Osteoblast (primary cell): Measurements from ENCODE around the gene ARFIP1. TPM values are rescaled to one million over a fixed set of nuclear protein-coding genes. Genes with fewer than 3 reads are reported as not detected.

Experiments
- DNase-seq: peaks from one replicate; pipeline ENCODE4 v3.0.0; 2011; ENCODE audit warnings: low spot score, mixed read lengths; ENCODE audit not compliant: insufficient read length; ENCODE audit errors: missing footprints
- H2AFZ ChIP-seq: 2 replicates; pipeline ENCODE4 v1.6.0; 2011; ENCODE audit warnings: mild to moderate bottlenecking, low read length
- H3K27ac ChIP-seq: 2 replicates; pipeline ENCODE4 v1.5.1; 2011; ENCODE audit warnings: mild to moderate bottlenecking, low read depth, low read length, moderate library complexity
- H3K27me3 ChIP-seq: 2 replicates; pipeline ENCODE4 v1.6.0; 2012; ENCODE audit warnings: mild to moderate bottlenecking, control low read depth, inconsistent platforms, low read length, moderate library complexity; ENCODE audit not compliant: insufficient read depth
- H3K36me3 ChIP-seq: 2 replicates; pipeline ENCODE4 v1.5.1; 2011; ENCODE audit warnings: mild to moderate bottlenecking, low read length, control low read depth, moderate library complexity; ENCODE audit not compliant: insufficient read depth
- H3K4me1 ChIP-seq: 2 replicates; pipeline ENCODE4 v1.5.1; 2011; ENCODE audit warnings: mild to moderate bottlenecking, low read length, control low read depth, moderate library complexity; ENCODE audit not compliant: insufficient read depth
- H3K4me2 ChIP-seq: 2 replicates; pipeline ENCODE4 v1.6.0; 2011; ENCODE audit warnings: mild to moderate bottlenecking, low read length; ENCODE audit not compliant: insufficient read depth
- H3K4me3 ChIP-seq: fragments of 200-600 bp; sonication (generic); 3 replicates; pipeline ENCODE4 v1.5.1; 2012; ENCODE audit warnings: mild to moderate bottlenecking, low read length, inconsistent platforms; ENCODE audit not compliant: insufficient read depth
- H3K79me2 ChIP-seq: 2 replicates; pipeline ENCODE4 v1.6.0; 2012; ENCODE audit warnings: mild to moderate bottlenecking, low read length, control low read depth, inconsistent platforms; ENCODE audit not compliant: insufficient read depth
- H3K9me3 ChIP-seq: 2 replicates; pipeline ENCODE4 v1.5.1; 2011; ENCODE audit warnings: low read depth, low read length, control low read depth
- H4K20me1 ChIP-seq: 2 replicates; pipeline ENCODE4 v1.6.0; 2012; ENCODE audit warnings: mild to moderate bottlenecking, low read length, control low read depth; ENCODE audit not compliant: insufficient read depth
- total RNA-seq: library from RNA; depleted of rRNA; stranded (reverse); fragments of >200 nt; gene quantifications from 2 replicates; pipeline ENCODE4 v1.2.3, GENCODE V29; 2012
- TF ChIP-seq, protein P1 (sequence below): IDR thresholded peaks from 2 replicates; pipeline ENCODE4 v1.5.1; 2011; ENCODE audit warnings: mild to moderate bottlenecking, low read depth, low read length, moderate library complexity; ENCODE audit errors: extremely low read depth

Gene ARFIP1
- total RNA-seq, 1 donor: 38.7 TPM

GRCh38 chr4:152926959-152927358 lies 147.2 kb downstream of the ARFIP1 start:
- Histone ChIP-seq H3K4me1 (no peaks in the 10 kb centered on the region), H3K79me2 (no peaks in the 10 kb centered on the region), H3K4me2 (no peak overlapping the region), H4K20me1 (no peaks in the 10 kb centered on the region), H3K4me3 (no peak overlapping the region), H3K9me3 (no peaks in the 10 kb centered on the region), H2AFZ (no peak overlapping the region), H3K36me3 (no peaks in the 10 kb centered on the region), H3K27ac (no peak overlapping the region), H3K27me3 (no peaks in the 10 kb centered on the region)
- TF ChIP-seq, protein P1, sequence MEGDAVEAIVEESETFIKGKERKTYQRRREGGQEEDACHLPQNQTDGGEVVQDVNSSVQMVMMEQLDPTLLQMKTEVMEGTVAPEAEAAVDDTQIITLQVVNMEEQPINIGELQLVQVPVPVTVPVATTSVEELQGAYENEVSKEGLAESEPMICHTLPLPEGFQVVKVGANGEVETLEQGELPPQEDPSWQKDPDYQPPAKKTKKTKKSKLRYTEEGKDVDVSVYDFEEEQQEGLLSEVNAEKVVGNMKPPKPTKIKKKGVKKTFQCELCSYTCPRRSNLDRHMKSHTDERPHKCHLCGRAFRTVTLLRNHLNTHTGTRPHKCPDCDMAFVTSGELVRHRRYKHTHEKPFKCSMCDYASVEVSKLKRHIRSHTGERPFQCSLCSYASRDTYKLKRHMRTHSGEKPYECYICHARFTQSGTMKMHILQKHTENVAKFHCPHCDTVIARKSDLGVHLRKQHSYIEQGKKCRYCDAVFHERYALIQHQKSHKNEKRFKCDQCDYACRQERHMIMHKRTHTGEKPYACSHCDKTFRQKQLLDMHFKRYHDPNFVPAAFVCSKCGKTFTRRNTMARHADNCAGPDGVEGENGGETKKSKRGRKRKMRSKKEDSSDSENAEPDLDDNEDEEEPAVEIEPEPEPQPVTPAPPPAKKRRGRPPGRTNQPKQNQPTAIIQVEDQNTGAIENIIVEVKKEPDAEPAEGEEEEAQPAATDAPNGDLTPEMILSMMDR: no peak
- DNase-seq: no peak

DNA sequence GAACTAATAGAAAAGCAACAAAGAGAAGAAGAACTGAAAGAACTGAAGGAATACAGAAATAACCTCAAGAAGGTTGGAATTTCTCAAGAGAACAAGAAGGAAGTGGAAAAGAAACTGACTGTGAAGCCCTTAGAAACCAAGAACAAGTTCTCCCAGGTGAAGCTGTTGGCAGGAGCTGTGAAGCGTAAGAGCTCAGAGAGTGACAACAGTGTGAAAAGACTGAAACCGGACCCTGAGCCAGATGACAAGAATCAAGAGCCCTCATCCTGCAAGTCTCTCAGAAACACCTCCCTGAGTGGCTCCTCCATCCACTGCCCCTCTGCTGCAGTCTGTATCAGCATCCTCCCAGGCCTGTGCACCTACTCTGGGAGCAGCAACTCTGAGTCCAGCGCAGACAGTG lies 148.0 kb downstream of the ARFIP1 start:
- H2AFZ ChIP-seq: no peak overlapping the region
- no peaks in the 10 kb centered on the region for H4K20me1 ChIP-seq
- no peaks in the 10 kb centered on the region for H3K79me2 ChIP-seq
- H3K4me2 ChIP-seq: no peak overlapping the region
- TF ChIP-seq, protein P1: no peak
- no peak for DNase-seq
- no peaks in the 10 kb centered on the region for H3K36me3 ChIP-seq
- no peaks in the 10 kb centered on the region for H3K9me3 ChIP-seq
- no peaks in the 10 kb centered on the region for H3K27me3 ChIP-seq
- H3K27ac ChIP-seq: no peak overlapping the region
- H3K4me1 ChIP-seq: no peaks in the 10 kb centered on the region
- H3K4me3 ChIP-seq: no peak overlapping the region

DNA sequence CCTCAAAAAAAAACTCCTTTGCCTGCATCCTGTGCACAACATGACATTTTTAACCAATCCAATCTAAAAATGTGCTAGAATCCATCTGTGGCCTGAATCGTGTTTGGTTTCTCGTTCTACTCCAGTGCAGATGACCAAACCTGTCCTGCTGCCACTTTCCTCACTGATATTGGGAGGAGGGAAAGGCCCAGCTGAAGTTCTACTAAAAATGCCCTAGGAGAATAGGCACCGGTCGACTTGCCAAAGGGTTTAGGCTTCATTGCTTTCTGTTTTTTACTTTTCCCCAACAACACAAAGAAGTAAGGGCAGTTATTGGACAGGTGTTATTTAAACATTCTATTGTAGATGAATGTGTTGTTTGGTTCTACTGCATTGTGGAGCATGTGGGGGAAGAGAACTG lies 148.5 kb downstream of the ARFIP1 start:
- Histone ChIP-seq H3K4me1 (no peaks in the 10 kb centered on the region), H3K4me3 (no peak overlapping the region), H3K27me3 (peaks cover 4% of the 10 kb centered on the region), H4K20me1 (no peaks in the 10 kb centered on the region), H3K9me3 (no peaks in the 10 kb centered on the region), H3K36me3 (no peaks in the 10 kb centered on the region), H2AFZ (no peak overlapping the region), H3K4me2 (no peak overlapping the region), H3K27ac (no peak overlapping the region), H3K79me2 (no peaks in the 10 kb centered on the region)
- TF ChIP-seq, protein P1: no peak
- no peak for DNase-seq

GRCh38 chr4:152929888-152930287 lies 150.1 kb downstream of the ARFIP1 start:
- no peak overlapping the region for H3K4me3 ChIP-seq
- peaks cover 16% of the 10 kb centered on the region for H3K27me3 ChIP-seq
- TF ChIP-seq, protein P1: no peak
- no peak overlapping the region for H2AFZ ChIP-seq
- no peak for DNase-seq
- no peaks in the 10 kb centered on the region for H3K4me1 ChIP-seq
- H4K20me1 ChIP-seq: no peaks in the 10 kb centered on the region
- no peak overlapping the region for H3K4me2 ChIP-seq
- H3K27ac ChIP-seq: no peak overlapping the region
- H3K79me2 ChIP-seq: no peaks in the 10 kb centered on the region
- no peaks in the 10 kb centered on the region for H3K36me3 ChIP-seq
- no peaks in the 10 kb centered on the region for H3K9me3 ChIP-seq
